BLaER1 treated with 17β-estradiol and CSF1 and Interleukin-3, amounts not matched to agents 10 nM and 100 nM (cell line): ENCODE data around the gene PDZD2.
A peak's percentile ranks its signal among the peaks of the same experiment; 100 is the strongest.

ENCODE experiments used
- H3K27ac ChIP-seq, 11 experiments: shearing (Covaris generic); formaldehyde crosslinking; 2 replicates each; pipeline ENCODE4 v1.8.1; 2022
- H3K27me3 ChIP-seq, 11 experiments: shearing (Covaris generic); formaldehyde crosslinking; 2 replicates each; pipeline ENCODE4 v1.8.1; 2022
- H3K36me3 ChIP-seq, 11 experiments: shearing (Covaris generic); formaldehyde crosslinking; 2 replicates each; pipeline ENCODE4 v1.8.1; 2022
- H3K4me1 ChIP-seq, 10 experiments: shearing (Covaris generic); formaldehyde crosslinking; 2 replicates each; pipeline ENCODE4 v1.8.1; 2022
- H3K4me2 ChIP-seq, 11 experiments: shearing (Covaris generic); formaldehyde crosslinking; 2 replicates each; pipeline ENCODE4 v1.8.1; 2022
- H3K4me3 ChIP-seq, 10 experiments: shearing (Covaris generic); formaldehyde crosslinking; 2 replicates each; pipeline ENCODE4 v1.8.1; 2022
- H3K9ac ChIP-seq, 11 experiments: shearing (Covaris generic); formaldehyde crosslinking; 2 replicates each; pipeline ENCODE4 v1.8.1; 2022
- H3K9me3 ChIP-seq, 11 experiments: shearing (Covaris generic); formaldehyde crosslinking; replicated peaks in 1 of 11; 2 replicates each; pipeline ENCODE4 v1.8.1; 2022
- H4K20me1 ChIP-seq, 11 experiments: shearing (Covaris generic); formaldehyde crosslinking; 2 replicates each; pipeline ENCODE4 v1.8.1; 2022
- Cebpa-rat ChIP-seq, 11 experiments: shearing (Covaris generic); IDR thresholded peaks; 2 replicates each; pipeline ENCODE4 v1.8.1; 2022

Gene PDZD2

GRCh38 chr5:31884896-31885295 is 246.0 kb downstream of the PDZD2 start:
- no peak overlapping the region for H3K9ac ChIP-seq
- H3K27ac ChIP-seq: no peak overlapping the region
- no peaks in the 10 kb centered on the region for H3K36me3 ChIP-seq
- TF ChIP-seq Cebpa-rat (IDR thresholded peaks at IDR 0.05): no peak
- H3K9me3 ChIP-seq: no peaks in the 10 kb centered on the region
- H3K4me1 ChIP-seq: peaks cover 0 to 5% (median 0%) of the 10 kb centered on the region in 10 experiments; a peak in 1 of 20 replicates
- H3K4me2 ChIP-seq: no peak overlapping the region
- H4K20me1 ChIP-seq: no peaks in the 10 kb centered on the region
- no peaks in the 10 kb centered on the region for H3K27me3 ChIP-seq
- no peak overlapping the region for H3K4me3 ChIP-seq

- no peak overlapping the region for H3K27ac ChIP-seq
- H3K9me3 ChIP-seq: no peaks in the 10 kb centered on the region
- peaks cover 0 to 5% (median 0%) of the 10 kb centered on the region in 10 experiments; a peak in 1 of 20 replicates for H3K4me1 ChIP-seq
- no peak for TF ChIP-seq Cebpa-rat (IDR thresholded peaks at IDR 0.05)
- no peak overlapping the region for H3K9ac ChIP-seq
- no peak overlapping the region for H3K4me3 ChIP-seq
- H3K27me3 ChIP-seq: no peaks in the 10 kb centered on the region
- no peaks in the 10 kb centered on the region for H3K36me3 ChIP-seq
- H4K20me1 ChIP-seq: no peaks in the 10 kb centered on the region
- peak overlapping the region in 1 of 11 experiments; percentile 42; a peak in 1 of 22 replicates for H3K4me2 ChIP-seq
These were observed 247.3 kb downstream of the PDZD2 start for GRCh38 chr5:31886206-31886605.

GRCh38 chr5:31887556-31887955 is 248.6 kb downstream of the PDZD2 start:
- Histone ChIP-seq H3K9ac (no peak overlapping the region), H3K4me2 (no peak overlapping the region), H4K20me1 (no peaks in the 10 kb centered on the region), H3K4me1 (peaks cover 0 to 5% (median 0%) of the 10 kb centered on the region in 10 experiments; a peak in 1 of 20 replicates), H3K36me3 (no peaks in the 10 kb centered on the region), H3K9me3 (no peaks in the 10 kb centered on the region), H3K27me3 (no peaks in the 10 kb centered on the region), H3K27ac (no peak overlapping the region), H3K4me3 (no peak overlapping the region)
- TF ChIP-seq Cebpa-rat (IDR thresholded peaks at IDR 0.05): no peak

GRCh38 chr5:31888564-31888963 is 249.6 kb downstream of the PDZD2 start:
- no peak overlapping the region for H3K27ac ChIP-seq
- H3K4me2 ChIP-seq: no peak overlapping the region
- no peaks in the 10 kb centered on the region for H3K27me3 ChIP-seq
- no peak overlapping the region for H3K4me3 ChIP-seq
- no peaks in the 10 kb centered on the region for H4K20me1 ChIP-seq
- no peaks in the 10 kb centered on the region for H3K9me3 ChIP-seq
- TF ChIP-seq Cebpa-rat (IDR thresholded peaks at IDR 0.05): no peak
- H3K4me1 ChIP-seq: peaks cover 0 to 5% (median 0%) of the 10 kb centered on the region in 10 experiments; a peak in 1 of 20 replicates
- no peaks in the 10 kb centered on the region for H3K36me3 ChIP-seq
- H3K9ac ChIP-seq: no peak overlapping the region

- no peaks in the 10 kb centered on the region for H4K20me1 ChIP-seq
These were observed 250.2 kb downstream of the PDZD2 start for GRCh38 chr5:31889001-31889561.

GRCh38 chr5:31890046-31890445 is 251.1 kb downstream of the PDZD2 start:
- Histone ChIP-seq H3K36me3 (no peaks in the 10 kb centered on the region), H3K4me3 (no peak overlapping the region), H3K9me3 (no peaks in the 10 kb centered on the region), H3K4me2 (no peak overlapping the region), H3K27ac (no peak overlapping the region), H3K9ac (no peak overlapping the region), H3K4me1 (peaks cover 0 to 5% (median 0%) of the 10 kb centered on the region in 10 experiments; a peak in 1 of 20 replicates), H3K27me3 (no peaks in the 10 kb centered on the region), H4K20me1 (no peaks in the 10 kb centered on the region)
- TF ChIP-seq Cebpa-rat (IDR thresholded peaks at IDR 0.05): no peak

More at GRCh38 chr5:31889001-31889561, 250.2 kb downstream of the PDZD2 start:
- Histone ChIP-seq H3K9me3 (no peaks in the 10 kb centered on the region), H3K27me3 (no peaks in the 10 kb centered on the region), H3K9ac (no peak overlapping the region), H3K4me1 (peaks cover 0 to 5% (median 0%) of the 10 kb centered on the region in 10 experiments; a peak in 1 of 20 replicates), H3K4me2 (no peak overlapping the region), H3K36me3 (no peaks in the 10 kb centered on the region), H3K27ac (no peak overlapping the region), H3K4me3 (no peak overlapping the region)
- TF ChIP-seq Cebpa-rat (IDR thresholded peaks at IDR 0.05): no peak

- H3K36me3 ChIP-seq: no peaks in the 10 kb centered on the region
- no peaks in the 10 kb centered on the region for H4K20me1 ChIP-seq
- TF ChIP-seq Cebpa-rat (IDR thresholded peaks at IDR 0.05): no peak
- H3K9ac ChIP-seq: no peak overlapping the region
- no peak overlapping the region for H3K4me3 ChIP-seq
- no peak overlapping the region for H3K27ac ChIP-seq
- no peaks in the 10 kb centered on the region for H3K9me3 ChIP-seq
- no peaks in the 10 kb centered on the region for H3K4me1 ChIP-seq
- no peak overlapping the region for H3K4me2 ChIP-seq
- no peaks in the 10 kb centered on the region for H3K27me3 ChIP-seq
These were observed 255.2 kb downstream of the PDZD2 start for GRCh38 chr5:31894141-31894540.

- H3K9me3 ChIP-seq: no peaks in the 10 kb centered on the region
- TF ChIP-seq Cebpa-rat (IDR thresholded peaks at IDR 0.05): no peak
These were observed 256.4 kb downstream of the PDZD2 start for GRCh38 chr5:31895199-31895820.

GRCh38 chr5:31898036-31898632 is 259.2 kb downstream of the PDZD2 start:
- Histone ChIP-seq H3K27ac (no peak overlapping the region), H3K27me3 (no peaks in the 10 kb centered on the region), H3K4me3 (no peak overlapping the region), H3K9ac (no peak overlapping the region), H4K20me1 (no peaks in the 10 kb centered on the region), H3K4me2 (no peak overlapping the region), H3K4me1 (no peaks in the 10 kb centered on the region), H3K9me3 (peaks cover 0 to 15% (median 6%) of the 10 kb centered on the region in 11 experiments; a peak in 9 of 22 replicates), H3K36me3 (no peaks in the 10 kb centered on the region)
- no peak for TF ChIP-seq Cebpa-rat (IDR thresholded peaks at IDR 0.05)

More at GRCh38 chr5:31895199-31895820, 256.4 kb downstream of the PDZD2 start:
- Histone ChIP-seq H3K4me2 (no peak overlapping the region), H3K27ac (no peak overlapping the region), H4K20me1 (no peaks in the 10 kb centered on the region), H3K4me1 (no peaks in the 10 kb centered on the region), H3K9ac (no peak overlapping the region), H3K36me3 (no peaks in the 10 kb centered on the region), H3K27me3 (no peaks in the 10 kb centered on the region), H3K4me3 (no peak overlapping the region)
